ENCODE data around the gene SLC4A2. TPM values are rescaled to one million over a fixed set of nuclear protein-coding genes. Genes with fewer than 3 reads are reported as not detected.

Gene SLC4A2
- polyA plus RNA-seq, 3 donors = 21.6 to 132 (median 23.8) TPM

GRCh38 chr7:151124899-151125399 is 65.6 kb downstream of the SLC4A2 start:
- Mint-ChIP-seq H3K27ac (no peak overlapping the region), H3K4me1 (no peaks in the 10 kb centered on the region), H3K36me3 (peaks cover 59 to 71% of the 10 kb centered on the region in 2 donors), H3K4me3 (peak overlapping the region in 1 of 2 donors; percentile 11), H3K27me3 (ENCODE audit: low read depth in 3 of 3) (peaks cover 2 to 15% (median 3%) of the 10 kb centered on the region in 3 donors), H3K9me3 (peaks cover 0 to 2% (median 0%) of the 10 kb centered on the region in 7 donors)
- WGBS (ENCODE audit: insufficient coverage) = 95% methylated on average over 11 of the region's 14 CpGs
- Histone ChIP-seq H2AFZ (ENCODE audit: insufficient read depth, low read depth, low read length, poor library complexity, severe bottlenecking) (no peak overlapping the region), H3K79me2 (ENCODE audit: insufficient read depth, low read length) (no peaks in the 10 kb centered on the region), H3K4me1 (ENCODE audit: control insufficient read depth in 1 of 2, insufficient read depth in 2 of 2, low read length in 2 of 2) (no peaks in the 10 kb centered on the region), H3K4me3 (replicated peaks in 1 of 3; ENCODE audit: low read depth in 2 of 3, low read length in 3 of 3) (no peak overlapping the region), H3K9ac (ENCODE audit: insufficient read depth, low read length, poor library complexity, severe bottlenecking) (no peak overlapping the region), H4K20me1 (ENCODE audit: insufficient read depth, low read length) (peaks cover 78% of the 10 kb centered on the region), H3K27me3 (ENCODE audit: control insufficient read depth in 2 of 2, insufficient read depth in 2 of 2, low read length in 2 of 2) (no peaks in the 10 kb centered on the region), H3K36me3 (replicated peaks in 1 of 2; ENCODE audit: control insufficient read depth in 1 of 2, insufficient read depth in 2 of 2, low read length in 2 of 2) (peaks cover 55 to 87% of the 10 kb centered on the region in 2 donors), H3K9me3 (replicated peaks in 1 of 2; ENCODE audit: control insufficient read depth in 1 of 2, insufficient read depth in 1 of 2, low read length in 2 of 2) (no peaks in the 10 kb centered on the region), H3K27ac (ENCODE audit: low read depth in 1 of 2, low read length in 2 of 2) (no peak overlapping the region), H3K4me2 (replicated peaks; ENCODE audit: extremely low read depth, low read length, poor library complexity, severe bottlenecking) (no peak overlapping the region)
- intact Hi-C loops (cut with micrococcal nuclease) = loop anchor here (2.0 to 5.0 kb wide), 4 partner anchors 47 to 178 kb away; no protein-coding TSS in a partner anchor
- DNase-seq = no peak
- no peak for TF ChIP-seq CTCF (IDR thresholded peaks at IDR 0.05)

- Histone ChIP-seq H3K4me3 (replicated peaks in 1 of 3; ENCODE audit: low read depth in 2 of 3, low read length in 3 of 3) (no peak overlapping the region), H3K27me3 (ENCODE audit: control insufficient read depth in 2 of 2, insufficient read depth in 2 of 2, low read length in 2 of 2) (no peaks in the 10 kb centered on the region), H3K27ac (ENCODE audit: low read depth in 1 of 2, low read length in 2 of 2) (no peak overlapping the region), H3K79me2 (ENCODE audit: insufficient read depth, low read length) (no peaks in the 10 kb centered on the region), H4K20me1 (ENCODE audit: insufficient read depth, low read length) (peaks cover 73% of the 10 kb centered on the region), H3K36me3 (replicated peaks in 1 of 2; ENCODE audit: control insufficient read depth in 1 of 2, insufficient read depth in 2 of 2, low read length in 2 of 2) (peaks cover 54 to 87% of the 10 kb centered on the region in 2 donors), H3K9me3 (replicated peaks in 1 of 2; ENCODE audit: control insufficient read depth in 1 of 2, insufficient read depth in 1 of 2, low read length in 2 of 2) (no peaks in the 10 kb centered on the region), H3K9ac (ENCODE audit: insufficient read depth, low read length, poor library complexity, severe bottlenecking) (no peak overlapping the region), H2AFZ (ENCODE audit: insufficient read depth, low read depth, low read length, poor library complexity, severe bottlenecking) (no peak overlapping the region), H3K4me1 (ENCODE audit: control insufficient read depth in 1 of 2, insufficient read depth in 2 of 2, low read length in 2 of 2) (no peaks in the 10 kb centered on the region), H3K4me2 (replicated peaks; ENCODE audit: extremely low read depth, low read length, poor library complexity, severe bottlenecking) (no peak overlapping the region)
- intact Hi-C loops (cut with micrococcal nuclease) = loop anchor here (2.0 kb wide), 2 partner anchors 47 to 177 kb away; no protein-coding TSS in a partner anchor
- TF ChIP-seq CTCF (IDR thresholded peaks at IDR 0.05) = no peak
- Mint-ChIP-seq H3K27me3 (ENCODE audit: low read depth in 3 of 3) (peaks cover 2 to 15% (median 3%) of the 10 kb centered on the region in 3 donors), H3K4me1 (no peaks in the 10 kb centered on the region), H3K9me3 (peaks cover 0 to 2% (median 0%) of the 10 kb centered on the region in 7 donors), H3K36me3 (peaks cover 59 to 71% of the 10 kb centered on the region in 2 donors), H3K4me3 (peak overlapping the region in 1 of 2 donors; percentile 83), H3K27ac (no peak overlapping the region)
- 95% methylated on average over 13 of the region's 22 CpGs for WGBS (ENCODE audit: insufficient coverage)
- DNase-seq = no peak
Measured at GRCh38 chr7:151125470-151125845, 66.1 kb downstream of the SLC4A2 start.

All from CD14-positive monocyte (primary cell).